Activated CD8-positive, alpha-beta memory T cell treated with anti-CD3 and anti-CD28 coated beads, Interleukin-2, amount 50 U/mL, for 48 hours (primary cell): ENCODE results near the gene WDR7.
"Not testable (repeated sequence)": the region's sequence is repeated elsewhere in the genome, so short reads cannot be mapped to it uniquely, and the experiment has no call there.

ENCODE experiments used
- DNase-seq: peaks from one replicate; pipeline ENCODE4 v3.0.0-alpha.2; 2020

Gene WDR7

DNA sequence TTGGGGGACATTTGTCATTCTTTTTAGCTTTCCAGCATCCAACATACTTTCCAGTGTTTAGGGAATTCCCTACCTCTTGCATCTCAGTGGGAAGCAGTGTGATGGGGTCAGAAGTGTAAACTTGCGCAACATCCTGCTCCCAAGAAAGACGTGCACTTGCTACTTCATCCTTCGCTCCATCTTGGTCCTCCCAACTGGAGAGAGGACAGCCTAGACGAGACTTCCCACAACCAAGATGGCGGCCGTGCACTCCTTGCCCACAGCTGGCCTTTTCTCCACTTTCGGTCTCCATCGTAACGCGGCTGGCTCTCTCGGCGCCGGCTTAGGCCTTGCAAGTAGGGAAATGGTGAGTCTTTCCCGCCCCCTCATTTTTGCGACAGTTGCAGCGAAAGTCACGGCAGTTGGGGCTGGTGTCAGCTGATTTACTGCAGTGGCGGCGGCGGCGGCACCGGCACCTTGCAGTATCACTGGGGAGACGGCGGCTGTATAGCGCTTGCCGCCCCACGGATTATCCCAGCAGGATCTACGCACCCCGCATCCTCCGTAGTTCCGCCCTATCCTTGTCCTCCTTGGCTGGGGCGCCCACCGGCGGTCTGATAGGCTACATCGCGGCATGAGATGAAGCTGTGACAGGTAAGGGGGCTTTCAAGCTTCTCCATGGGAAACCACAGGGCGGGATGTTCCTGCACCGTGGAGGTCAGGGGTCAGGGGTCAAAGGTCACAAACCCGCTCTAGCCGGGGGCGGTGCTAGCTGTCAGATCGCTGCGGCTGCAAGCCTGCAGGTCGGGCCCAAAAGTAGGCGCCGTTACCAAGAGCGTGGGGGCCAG lies at the start of gene WDR7:
Gene WDR7 (plus strand): TSS at position 416 of the 827 bp plus-strand sequence. CDS start 21,157 bp downstream, outside the sequence.
- DNase-seq: peak; percentile 94

- no peak for DNase-seq
Observed at GRCh38 chr18:56606618-56607017, 44.5 kb upstream of the WDR7 start.

DNA sequence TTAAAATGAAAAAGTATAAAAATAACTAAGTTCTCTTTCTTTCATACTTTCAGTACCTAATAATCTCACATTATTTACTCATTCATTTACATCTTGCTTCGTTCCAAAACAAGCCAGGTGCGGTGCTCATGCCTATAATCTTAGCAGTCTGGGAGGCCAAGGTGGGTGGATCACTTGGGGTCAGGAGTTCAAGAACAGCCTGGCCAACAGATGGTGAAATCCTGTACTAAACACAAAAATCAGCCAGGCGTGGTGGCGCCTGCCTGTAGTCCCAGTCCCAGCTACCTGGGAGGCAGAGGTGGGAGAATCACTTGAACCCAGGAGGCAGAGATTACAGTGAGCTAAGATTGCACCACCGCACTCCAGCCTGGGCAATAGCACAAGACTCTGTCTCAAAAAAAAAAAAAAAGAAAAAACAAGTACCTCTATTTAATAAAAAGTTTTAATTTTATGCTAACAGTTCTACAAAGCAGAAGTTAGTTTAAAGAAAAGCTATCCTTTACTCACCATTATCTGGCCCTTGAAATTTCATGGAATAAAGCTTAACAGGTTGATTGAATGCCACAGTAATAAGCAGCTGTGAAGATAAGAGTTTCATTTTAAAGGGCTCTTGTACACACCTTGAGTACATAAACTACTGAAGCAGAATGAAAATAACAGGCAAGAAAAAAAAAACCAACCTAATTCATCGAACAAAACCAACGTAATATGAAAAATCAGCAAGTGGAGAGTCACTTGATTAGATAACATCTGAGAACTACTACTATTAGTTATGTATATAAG lies 35.2 kb upstream of the WDR7 start:
- DNase-seq: no peak

DNA sequence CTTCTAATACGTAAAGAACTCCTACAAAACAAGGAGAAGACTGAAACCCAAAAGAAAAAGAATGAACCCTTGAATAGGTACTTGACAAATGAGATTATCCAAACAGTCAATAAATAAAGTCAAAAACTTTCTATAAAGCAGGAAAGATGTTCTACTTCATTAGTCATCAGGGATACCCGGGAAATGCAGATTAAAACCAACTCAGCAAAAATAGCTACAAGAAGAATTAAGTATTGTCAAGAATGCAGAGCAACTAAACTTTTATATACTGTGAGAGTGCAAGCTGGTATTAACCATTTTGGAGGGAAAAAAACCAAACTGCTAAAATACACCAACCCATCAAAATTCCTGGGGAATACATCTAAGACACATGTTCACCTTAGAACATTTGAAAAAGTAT lies 23.2 kb upstream of the WDR7 start:
- no peak for DNase-seq

GRCh38 chr18:56632070-56633022 lies 18.8 kb upstream of the WDR7 start:
- no peak for DNase-seq

GRCh38 chr18:56635007-56635406 lies 16.2 kb upstream of the WDR7 start:
- DNase-seq: no peak

GRCh38 chr18:56637176-56637575 lies 14.0 kb upstream of the WDR7 start:
- no peak for DNase-seq

DNA sequence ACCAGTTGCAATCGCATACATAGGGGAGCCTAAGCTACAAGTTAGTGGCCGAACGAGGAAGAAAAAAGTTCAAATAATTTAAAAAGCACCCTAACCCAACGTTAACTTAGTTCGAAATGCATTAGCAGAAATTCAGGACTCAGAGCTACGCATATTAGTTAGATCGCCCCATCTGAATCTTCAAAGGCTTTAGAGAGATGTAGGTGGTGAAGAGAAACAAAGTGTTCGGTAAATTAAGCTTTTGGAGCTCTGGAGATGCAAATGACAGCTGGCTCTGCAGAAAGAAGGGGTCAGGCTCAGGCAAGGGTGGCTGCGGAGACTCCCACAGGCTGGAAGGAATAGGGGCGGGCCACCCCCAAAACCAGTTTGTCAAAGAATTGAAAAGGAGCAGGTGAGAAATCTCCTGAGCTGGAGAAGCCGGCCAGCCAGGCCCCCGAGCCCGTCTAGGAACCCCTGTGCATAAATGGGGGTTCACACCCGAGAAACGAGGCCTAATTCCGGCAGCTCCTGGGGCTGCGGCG lies 13.4 kb upstream of the WDR7 start:
- no peak for DNase-seq

- DNase-seq: peak; percentile 99
Observed at GRCh38 chr18:56638232-56639103, 12.7 kb upstream of the WDR7 start, which contains the start of gene TXNL1. TSS of gene TXNL1 (minus strand) at chr18:56638592. CDS start at chr18:56638440, 152 bp downstream.

GRCh38 chr18:56639104-56639381 lies 12.1 kb upstream of the WDR7 start:
- no peak for DNase-seq

GRCh38 chr18:56639571-56639970 lies 11.6 kb upstream of the WDR7 start:
- DNase-seq: no peak

- DNase-seq: no peak
Observed at GRCh38 chr18:56641714-56642337, 9.3 kb upstream of the WDR7 start.

GRCh38 chr18:56643381-56643780 lies 7.8 kb upstream of the WDR7 start:
- DNase-seq: no peak

DNA sequence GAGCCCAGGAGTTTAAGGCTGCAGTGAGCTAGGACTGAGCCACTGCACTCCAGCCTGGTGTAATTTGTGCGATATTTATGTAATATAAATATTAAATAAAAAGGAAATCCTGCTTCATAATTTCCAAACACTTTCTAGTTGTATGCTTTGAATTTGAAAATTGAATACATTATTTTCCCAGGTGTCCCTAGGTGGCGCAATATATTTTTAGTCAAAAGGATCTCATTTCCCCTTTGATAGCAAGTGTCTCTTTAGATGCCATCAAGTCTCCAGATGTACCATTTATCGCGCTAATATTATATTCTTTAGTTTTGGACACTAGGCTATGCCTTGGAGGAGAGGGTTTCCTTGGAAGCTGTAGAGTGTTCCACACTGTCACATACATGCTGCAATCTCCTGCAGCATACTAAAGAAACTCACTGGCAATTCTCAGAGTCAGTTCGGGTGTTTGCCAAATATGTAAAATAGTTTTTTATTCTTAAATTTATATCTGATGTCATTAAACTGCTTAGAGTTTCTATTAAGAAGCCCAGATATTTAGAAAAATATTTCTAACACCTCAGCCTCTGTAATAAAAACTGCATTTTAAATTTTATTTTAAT lies 5.6 kb upstream of the WDR7 start:
- no peak for DNase-seq

GRCh38 chr18:56647071-56647470 lies 4.1 kb upstream of the WDR7 start:
- no peak for DNase-seq

GRCh38 chr18:56647951-56648893 lies 2.9 kb upstream of the WDR7 start:
- DNase-seq: no peak

- no peak for DNase-seq
Observed at GRCh38 chr18:56649996-56650395, 1.2 kb upstream of the WDR7 start.

GRCh38 chr18:56651771-56652092 lies 573 bp downstream of the WDR7 start:
- DNase-seq: no peak

DNA sequence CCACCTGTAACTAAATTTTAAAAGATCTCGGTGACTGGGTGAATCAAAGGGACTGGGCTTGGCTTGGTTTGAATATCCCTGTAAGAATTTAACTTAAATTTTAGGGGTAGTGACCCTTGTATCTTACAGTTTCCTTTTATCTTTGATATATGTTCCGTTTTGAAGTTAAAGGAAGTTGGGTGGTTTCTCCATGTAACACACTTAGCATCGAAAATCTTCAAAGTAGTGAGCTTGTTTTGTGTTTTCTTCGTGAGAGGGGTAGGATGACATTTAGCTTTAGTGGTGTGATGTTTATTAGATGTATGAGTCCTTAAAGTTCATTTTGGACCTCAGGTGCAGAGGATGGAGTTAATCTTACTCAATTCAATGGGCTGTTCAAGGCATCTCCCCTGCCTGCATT lies 1.6 kb downstream of the WDR7 start:
- DNase-seq: no peak

- DNase-seq: not testable (repeated sequence)
Observed at GRCh38 chr18:56654280-56654679, 3.1 kb downstream of the WDR7 start.
